DOHH2 (cell line): ENCODE results near the gene TUBA3C.

Experiments
- CTCF ChIP-seq: fragments of 200-600 bp; sonication (generic); IDR thresholded peaks from one replicate; pipeline ENCODE4 v1.5.1; 2014; ENCODE audit warnings: antibody characterized with exemption, mild to moderate bottlenecking, low read depth, low read length; ENCODE audit not compliant: poor library complexity, severe bottlenecking
- EZH2phosphoT487 ChIP-seq: fragments of 200-600 bp; sonication (generic); IDR thresholded peaks from 2 replicates; pipeline ENCODE4 v1.6.1; 2017; ENCODE audit warnings: borderline replicate concordance, mild to moderate bottlenecking, antibody characterized with exemption, low read length, moderate library complexity, mixed read lengths

GRCh38 chr13:19172007-19172646, 9.5 kb downstream of the TUBA3C start:
- TF ChIP-seq CTCF (no peak), EZH2phosphoT487 (no peak)
